ENCODE results near the gene RBM25.
"Not testable (repeated sequence)": the region's sequence is repeated elsewhere in the genome, so short reads cannot be mapped to it uniquely, and the experiment has no call there.

RBM25 gene

GRCh38 chr14:73058224-73058921 is at the start of gene RBM25:
Gene RBM25, plus strand, starts transcription at chr14:73058534. Its CDS starts 13,108 bp downstream, at chr14:73071642.
- peak; percentile 96 for DNase-seq (ENCODE audit: low spot score)

- DNase-seq (ENCODE audit: low spot score) = not testable (repeated sequence)
Measured at GRCh38 chr14:73011189-73011588, 47.1 kb upstream of the RBM25 start.

- no peak for DNase-seq (ENCODE audit: low spot score)
Measured at GRCh38 chr14:73014105-73014504, 44.2 kb upstream of the RBM25 start.

GRCh38 chr14:73015552-73015951 is 42.8 kb upstream of the RBM25 start:
- not testable (repeated sequence) for DNase-seq (ENCODE audit: low spot score)

- DNase-seq (ENCODE audit: low spot score) = not testable (repeated sequence)
Measured at GRCh38 chr14:73016011-73016410, 42.3 kb upstream of the RBM25 start.

GRCh38 chr14:73022051-73022450 is 36.3 kb upstream of the RBM25 start:
- no peak for DNase-seq (ENCODE audit: low spot score)

- DNase-seq (ENCODE audit: low spot score) = no peak
Measured at GRCh38 chr14:73025544-73025943, 32.8 kb upstream of the RBM25 start.

- no peak for DNase-seq (ENCODE audit: low spot score)
Measured at GRCh38 chr14:73026243-73026844, 32.0 kb upstream of the RBM25 start.

- peak; percentile 93 for DNase-seq (ENCODE audit: low spot score)
Measured at GRCh38 chr14:73026845-73027542, 31.3 kb upstream of the RBM25 start, which contains the start of gene ZFYVE1. Gene ZFYVE1, minus strand, starts transcription at chr14:73027106. Its CDS starts 2,598 bp downstream, at chr14:73024508.

GRCh38 chr14:73027546-73027945 is 30.8 kb upstream of the RBM25 start:
- no peak for DNase-seq (ENCODE audit: low spot score)

GRCh38 chr14:73027984-73028383 is 30.4 kb upstream of the RBM25 start:
- DNase-seq (ENCODE audit: low spot score) = no peak

- not testable (repeated sequence) for DNase-seq (ENCODE audit: low spot score)
Measured at GRCh38 chr14:73036706-73037450, 21.5 kb upstream of the RBM25 start.

GRCh38 chr14:73047808-73048207 is 10.5 kb upstream of the RBM25 start:
- peak; percentile 13 for DNase-seq (ENCODE audit: low spot score)

- no peak for DNase-seq (ENCODE audit: low spot score)
Measured at GRCh38 chr14:73049428-73049827, 8.9 kb upstream of the RBM25 start.

GRCh38 chr14:73055251-73055650 is 3.1 kb upstream of the RBM25 start:
- no peak for DNase-seq (ENCODE audit: low spot score)

- no peak for DNase-seq (ENCODE audit: low spot score)
Measured at GRCh38 chr14:73057944-73058223, 450 bp upstream of the RBM25 start.

GRCh38 chr14:73058922-73059673 is 764 bp downstream of the RBM25 start:
- peak; percentile 10 for DNase-seq (ENCODE audit: low spot score)

GRCh38 chr14:73069585-73069984 is 11.3 kb downstream of the RBM25 start:
- DNase-seq (ENCODE audit: low spot score) = no peak

- no peak for DNase-seq (ENCODE audit: low spot score)
Measured at GRCh38 chr14:73091044-73091443, 32.7 kb downstream of the RBM25 start.

- DNase-seq (ENCODE audit: low spot score) = no peak
Measured at GRCh38 chr14:73097421-73097820, 39.1 kb downstream of the RBM25 start.

GRCh38 chr14:73100334-73100733 is 42.0 kb downstream of the RBM25 start:
- DNase-seq (ENCODE audit: low spot score) = no peak
